Hepatocyte (in vitro differentiated cells): ENCODE results near the gene KIF26B. TPM values are rescaled to one million over a fixed set of nuclear protein-coding genes. Genes with fewer than 3 reads are reported as not detected.

Source experiments
- DNase-seq: peaks from one replicate; pipeline ENCODE4 v3.0.0-alpha.2; 2016; ENCODE audit warnings: low spot score
- H2AFZ ChIP-seq: fragments of 200-600 bp; sonication (generic); 2 replicates; pipeline ENCODE4 v1.6.0; 2016; ENCODE audit warnings: antibody characterized with exemption, mild to moderate bottlenecking
- H3K27ac ChIP-seq: fragments of 200-600 bp; sonication (generic); 2 replicates; pipeline ENCODE4 v1.5.1; 2016; ENCODE audit warnings: mild to moderate bottlenecking
- H3K27me3 ChIP-seq: fragments of 200-600 bp; sonication (generic); 2 replicates; pipeline ENCODE4 v1.6.1; 2016
- H3K36me3 ChIP-seq: fragments of 200-600 bp; sonication (generic); replicated peaks from 2 replicates; pipeline ENCODE4 v1.5.1; 2016; ENCODE audit warnings: low read depth; ENCODE audit not compliant: insufficient read depth
- H3K4me1 ChIP-seq: fragments of 200-600 bp; sonication (generic); 2 replicates; pipeline ENCODE4 v1.5.1; 2016; ENCODE audit warnings: mild to moderate bottlenecking, moderate library complexity; ENCODE audit not compliant: insufficient read depth
- H3K4me2 ChIP-seq: fragments of 200-600 bp; sonication (generic); 2 replicates; pipeline ENCODE4 v1.6.0; 2016
- H3K4me3 ChIP-seq: fragments of 200-600 bp; sonication (generic); 2 replicates; pipeline ENCODE4 v1.5.1; 2016; ENCODE audit warnings: mild to moderate bottlenecking
- H3K79me2 ChIP-seq: fragments of 200-600 bp; sonication (generic); 2 replicates; pipeline ENCODE4 v1.6.0; 2017; ENCODE audit warnings: mild to moderate bottlenecking
- H3K9me2 ChIP-seq: fragments of 200-600 bp; sonication (generic); replicated peaks from 2 replicates; pipeline ENCODE4 v1.6.0; 2017; ENCODE audit warnings: mild to moderate bottlenecking; ENCODE audit not compliant: insufficient read depth
- H3K9me3 ChIP-seq: fragments of 200-600 bp; sonication (generic); 2 replicates; pipeline ENCODE4 v1.5.1; 2016; ENCODE audit warnings: low read depth, mild to moderate bottlenecking
- H4K20me1 ChIP-seq: fragments of 200-600 bp; sonication (generic); 2 replicates; pipeline ENCODE4 v1.6.0; 2016; ENCODE audit warnings: mild to moderate bottlenecking; ENCODE audit not compliant: insufficient read depth, poor library complexity, severe bottlenecking
- CTCF ChIP-seq: fragments of 200-600 bp; sonication (generic); IDR thresholded peaks from 2 replicates; pipeline ENCODE4 v1.5.1; 2016; ENCODE audit warnings: antibody characterized with exemption, mild to moderate bottlenecking; ENCODE audit not compliant: poor library complexity
- EZH2 ChIP-seq: fragments of 200-600 bp; sonication (generic); IDR thresholded peaks from 2 replicates; pipeline ENCODE4 v1.6.1; 2016; ENCODE audit warnings: antibody characterized with exemption, mild to moderate bottlenecking, borderline replicate concordance
- EZH2phosphoT487 ChIP-seq: fragments of 200-600 bp; sonication (generic); IDR thresholded peaks from one replicate; pipeline ENCODE4 v1.6.1; 2018; ENCODE audit warnings: antibody characterized with exemption, mild to moderate bottlenecking, low read depth, moderate library complexity; ENCODE audit not compliant: unreplicated experiment, severe bottlenecking
- WGBS: methylation state at CpG from one replicate; pipeline ENCODE4 v1.1.6; 2016; ENCODE audit warnings: low lambda C conversion rate; ENCODE audit errors: missing lambda C conversion rate; 5-methylcytosine and 5-hydroxymethylcytosine counted together
- polyA plus RNA-seq: library from polyadenylated mRNA; unstranded; fragments of >200 nt; fragmentation: Nextera tagmentation; extraction: Ambion mirVana; gene quantifications from 2 replicates; pipeline ENCODE4 v1.2.1, GENCODE V29; 2016
- total RNA-seq: library from RNA; depleted of rRNA; stranded (reverse); fragments of >200 nt; gene quantifications from 2 replicates; pipeline ENCODE4 v1.2.3, GENCODE V29; 2014

The KIF26B gene
- total and polyA plus RNA-seq, 2 experiments from 2014 or later, result 12.7 to 21.6 TPM

GRCh38 chr1:245560316-245560859, 405.6 kb downstream of the KIF26B start:
- Histone ChIP-seq H4K20me1 (no peaks in the 10 kb centered on the region), H3K27ac (no peak overlapping the region), H3K4me1 (peaks cover 6% of the 10 kb centered on the region), H3K27me3 (no peaks in the 10 kb centered on the region), H3K4me3 (no peak overlapping the region), H3K9me2 (no peaks in the 10 kb centered on the region), H3K4me2 (no peak overlapping the region), H3K79me2 (peaks cover 2% of the 10 kb centered on the region), H3K9me3 (no peaks in the 10 kb centered on the region), H2AFZ (no peak overlapping the region), H3K36me3 (no peaks in the 10 kb centered on the region)
- no peak for DNase-seq
- 82% methylated on average over 12 of the region's 12 CpGs for WGBS
- no peak for TF ChIP-seq CTCF
- no peak for TF ChIP-seq EZH2

- Histone ChIP-seq H2AFZ (no peak overlapping the region), H3K9me3 (no peaks in the 10 kb centered on the region), H3K27me3 (no peaks in the 10 kb centered on the region), H3K4me1 (peaks cover 6% of the 10 kb centered on the region), H3K9me2 (no peaks in the 10 kb centered on the region), H3K4me3 (no peak overlapping the region), H3K4me2 (no peak overlapping the region), H4K20me1 (no peaks in the 10 kb centered on the region), H3K27ac (no peak overlapping the region), H3K36me3 (no peaks in the 10 kb centered on the region), H3K79me2 (peaks cover 2% of the 10 kb centered on the region)
- TF ChIP-seq EZH2, result no peak
- TF ChIP-seq CTCF, result no peak
- TF ChIP-seq EZH2phosphoT487, result no peak
- no peak for DNase-seq
- 86% methylated on average over 10 of the region's 10 CpGs for WGBS
These were observed 407.0 kb downstream of the KIF26B start for GRCh38 chr1:245561665-245562234.

GRCh38 chr1:245566134-245566533, 411.3 kb downstream of the KIF26B start:
- H3K36me3 ChIP-seq, result no peaks in the 10 kb centered on the region
- H3K4me3 ChIP-seq, result no peak overlapping the region
- no peak overlapping the region for H3K4me2 ChIP-seq
- no peaks in the 10 kb centered on the region for H3K4me1 ChIP-seq
- no peak for TF ChIP-seq EZH2
- no peak for TF ChIP-seq CTCF
- no peak for TF ChIP-seq EZH2phosphoT487
- H3K79me2 ChIP-seq, result peaks cover 2% of the 10 kb centered on the region
- no peak overlapping the region for H2AFZ ChIP-seq
- no peak overlapping the region for H3K27ac ChIP-seq
- WGBS, result 77% methylated on average over 2 of the region's 2 CpGs
- no peaks in the 10 kb centered on the region for H3K9me3 ChIP-seq
- DNase-seq, result no peak
- H3K27me3 ChIP-seq, result no peaks in the 10 kb centered on the region
- H3K9me2 ChIP-seq, result no peaks in the 10 kb centered on the region
- no peaks in the 10 kb centered on the region for H4K20me1 ChIP-seq
